HCT116 (cell line): Measurements from ENCODE around the gene PDE2A.

Experiments used
- EZH2phosphoT487 ChIP-seq: fragments of 200-600 bp; IDR thresholded peaks from 2 replicates; pipeline ENCODE4 v1.6.1; 2018; ENCODE audit warnings: antibody characterized with exemption, borderline replicate concordance
- POLR2A ChIP-seq: IDR thresholded peaks from 2 replicates; pipeline ENCODE4 v1.7.0; 2011; ENCODE audit warnings: borderline replicate concordance; ENCODE audit not compliant: insufficient read depth, insufficient read length; ENCODE audit errors: extremely low read depth
- POLR2AphosphoS5 ChIP-seq: IDR thresholded peaks from 2 replicates; pipeline ENCODE4 v1.6.1; 2011; ENCODE audit warnings: mild to moderate bottlenecking, low read depth, low read length, moderate library complexity
- TF ChIP-seq, protein P1 (sequence below), 3 experiments: fragments of 200-600 bp in 1 of 3; sonication (generic) in 1 of 3; IDR thresholded peaks in 2 of 3; conservative IDR thresholded peaks in 1 of 3; 2 replicates each; pipeline ENCODE4 v1.5.1; 2012 to 2017; ENCODE audit warnings: low read depth in 2 of 3, low read length in 2 of 3, antibody characterized with exemption in 1 of 3, borderline replicate concordance in 1 of 3, control low read depth in 1 of 3, mild to moderate bottlenecking in 1 of 3, mixed read lengths in 1 of 3, mixed run types in 1 of 3, moderate library complexity in 1 of 3; ENCODE audit not compliant: insufficient read depth in 1 of 3

GRCh38 chr11:72669527-72669926, 4.7 kb downstream of the PDE2A start:
- TF ChIP-seq POLR2AphosphoS5 (no peak), EZH2phosphoT487 (no peak), POLR2A (no peak)
- TF ChIP-seq, protein P1, sequence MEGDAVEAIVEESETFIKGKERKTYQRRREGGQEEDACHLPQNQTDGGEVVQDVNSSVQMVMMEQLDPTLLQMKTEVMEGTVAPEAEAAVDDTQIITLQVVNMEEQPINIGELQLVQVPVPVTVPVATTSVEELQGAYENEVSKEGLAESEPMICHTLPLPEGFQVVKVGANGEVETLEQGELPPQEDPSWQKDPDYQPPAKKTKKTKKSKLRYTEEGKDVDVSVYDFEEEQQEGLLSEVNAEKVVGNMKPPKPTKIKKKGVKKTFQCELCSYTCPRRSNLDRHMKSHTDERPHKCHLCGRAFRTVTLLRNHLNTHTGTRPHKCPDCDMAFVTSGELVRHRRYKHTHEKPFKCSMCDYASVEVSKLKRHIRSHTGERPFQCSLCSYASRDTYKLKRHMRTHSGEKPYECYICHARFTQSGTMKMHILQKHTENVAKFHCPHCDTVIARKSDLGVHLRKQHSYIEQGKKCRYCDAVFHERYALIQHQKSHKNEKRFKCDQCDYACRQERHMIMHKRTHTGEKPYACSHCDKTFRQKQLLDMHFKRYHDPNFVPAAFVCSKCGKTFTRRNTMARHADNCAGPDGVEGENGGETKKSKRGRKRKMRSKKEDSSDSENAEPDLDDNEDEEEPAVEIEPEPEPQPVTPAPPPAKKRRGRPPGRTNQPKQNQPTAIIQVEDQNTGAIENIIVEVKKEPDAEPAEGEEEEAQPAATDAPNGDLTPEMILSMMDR (IDR thresholded peaks at IDR 0.05 in 2 of 3, conservative IDR thresholded peaks at IDR 0.05 in 1 of 3; ENCODE audit: borderline replicate concordance in 1 of 3, insufficient read depth in 1 of 3, low read depth in 2 of 3, low read length in 2 of 3), result no peak
